ENCODE measurements around the gene FRAT1. TPM values are rescaled to one million over a fixed set of nuclear protein-coding genes. Genes with fewer than 3 reads are reported as not detected.

FRAT1 gene
- total and polyA plus RNA-seq, 10 of the 15 experiments (the other 5 are each of a cell fraction or from before 2014, with no cell fraction given) = 0.07 to 0.73 (median 0.26) TPM

- no peak for TF ChIP-seq ZBTB40 (IDR thresholded peaks at IDR 0.05; ENCODE audit: borderline replicate concordance)
- TF ChIP-seq DPF2 (IDR thresholded peaks at IDR 0.05) = 0 out of 2 replicates have a peak, but pooled peaks have one; percentile 62
- peak; percentile 87; the same call in 1 of the 2 replicates for TF ChIP-seq NBN (IDR thresholded peaks at IDR 0.05)
- TF ChIP-seq ATF7 (IDR thresholded peaks at IDR 0.05; ENCODE audit: low read depth) = peak; percentile 99
- TF ChIP-seq SREBF1 (IDR thresholded peaks at IDR 0.05; ENCODE audit: low read length) = peak; percentile 97
- no peak for TF ChIP-seq HDGF (IDR thresholded peaks at IDR 0.05)
- TF ChIP-seq MAX (IDR thresholded peaks at IDR 0.05; ENCODE audit: low read depth, low read length) = peak; percentile 37; the same call in 1 of the 2 replicates
- TF ChIP-seq FOXK2 (IDR thresholded peaks at IDR 0.05) = peak; percentile 98
- TF ChIP-seq NR2F1 (conservative IDR thresholded peaks at IDR 0.05) = peak; percentile 92
These were observed 15.5 kb downstream of the FRAT1 start, which contains the start of gene FRAT2 (continued) for GRCh38 chr10:97334370-97335175.
